HepG2 (cell line): ENCODE results near the gene CKAP2L. TPM values are rescaled to one million over a fixed set of nuclear protein-coding genes. Genes with fewer than 3 reads are reported as not detected.
A peak's percentile ranks its signal among the peaks of the same experiment; 100 is the strongest.

Source experiments
- CBX2 ChIP-seq, 2 experiments: fragments of 200-600 bp in 1 of 2; sonication (generic); formaldehyde crosslinking in 1 of 2; IDR thresholded peaks; 2 replicates each; pipeline versions ENCODE4 v1.7.0 to v1.8.1; 2018 to 2022; ENCODE audit warnings: low read depth in 2 of 2, low read length in 1 of 2, mild to moderate bottlenecking in 1 of 2, missing genetic modification reagents in 1 of 2
- EZH2 ChIP-seq: conservative IDR thresholded peaks from 2 replicates; pipeline ENCODE4 v1.6.1; 2012; ENCODE audit warnings: mild to moderate bottlenecking, low read depth, low read length, moderate library complexity
- GPN1 ChIP-seq: sonication (generic); formaldehyde crosslinking; IDR thresholded peaks from 2 replicates; pipeline ENCODE4 v1.5.1; 2020; ENCODE audit warnings: missing genetic modification reagents, borderline replicate concordance
- IKZF4 ChIP-seq: sonication (generic); formaldehyde crosslinking; IDR thresholded peaks from 2 replicates; pipeline ENCODE4 v1.5.1; 2020; ENCODE audit warnings: borderline replicate concordance, mild to moderate bottlenecking, low read depth, missing genetic modification reagents; ENCODE audit errors: not compliant biosample characterization
- NONO ChIP-seq, 2 experiments: fragments of 450-650 bp in 1 of 2; sonication (generic) in 1 of 2; formaldehyde crosslinking in 1 of 2; IDR thresholded peaks in 1 of 2; conservative IDR thresholded peaks in 1 of 2; 2 replicates each; pipeline versions ENCODE4 v1.6.1 to v1.8.0; 2017 to 2022; ENCODE audit warnings: mild to moderate bottlenecking in 1 of 2, missing genetic modification reagents in 1 of 2, moderate library complexity in 1 of 2
- SOX5 ChIP-seq: IDR thresholded peaks from 2 replicates; pipeline ENCODE4 v1.6.1; 2016; ENCODE audit warnings: borderline replicate concordance
- TAF1 ChIP-seq: sonication (generic); formaldehyde crosslinking; IDR thresholded peaks from 2 replicates; pipeline ENCODE4 v1.4.0; 2020; ENCODE audit warnings: missing genetic modification reagents
- TEAD3 ChIP-seq: optimal IDR thresholded peaks from 2 replicates; pipeline ENCODE3; 2016; ENCODE audit warnings: borderline replicate concordance
- THYN1 ChIP-seq: sonication (generic); formaldehyde crosslinking; IDR thresholded peaks from 2 replicates; pipeline ENCODE4 v1.8.1; 2023; ENCODE audit warnings: low read depth, mild to moderate bottlenecking, moderate library complexity, missing genetic modification reagents, borderline replicate concordance
- TOPORS ChIP-seq: sonication (generic); formaldehyde crosslinking; IDR thresholded peaks from 2 replicates; pipeline ENCODE4 v1.8.0; 2023; ENCODE audit warnings: mild to moderate bottlenecking, missing genetic modification reagents
- ZBTB4 ChIP-seq: sonication (generic); formaldehyde crosslinking; IDR thresholded peaks from 2 replicates; pipeline ENCODE4 v1.4.0; 2020; ENCODE audit warnings: missing genetic modification reagents, mild to moderate bottlenecking, borderline replicate concordance
- ZNF224 ChIP-seq: sonication (generic); formaldehyde crosslinking; IDR thresholded peaks from 2 replicates; pipeline ENCODE4 v1.5.0; 2020; ENCODE audit warnings: mild to moderate bottlenecking, missing genetic modification reagents
- ZNF496 ChIP-seq: sonication (generic); formaldehyde crosslinking; IDR thresholded peaks from 2 replicates; pipeline ENCODE4 v1.8.1; 2023; ENCODE audit warnings: mild to moderate bottlenecking, moderate library complexity, missing genetic modification reagents; ENCODE audit not compliant: insufficient replicate concordance
- ZNF616 ChIP-seq: sonication (generic); formaldehyde crosslinking; IDR thresholded peaks from 2 replicates; pipeline ENCODE4 v1.5.0; 2020; ENCODE audit warnings: low read depth, mild to moderate bottlenecking, missing genetic modification reagents
- ZNF691 ChIP-seq: sonication (generic); formaldehyde crosslinking; IDR thresholded peaks from 2 replicates; pipeline ENCODE4 v1.4.0; 2020; ENCODE audit warnings: missing genetic modification reagents, low read depth, mild to moderate bottlenecking, borderline replicate concordance
- ZNF850 ChIP-seq: sonication (generic); formaldehyde crosslinking; conservative IDR thresholded peaks from 2 replicates; pipeline ENCODE4 v1.9.0; 2021; ENCODE audit warnings: mild to moderate bottlenecking, missing genetic modification reagents
- ZNF891 ChIP-seq: sonication (generic); formaldehyde crosslinking; IDR thresholded peaks from 2 replicates; pipeline ENCODE4 v1.5.0; 2020; ENCODE audit warnings: mild to moderate bottlenecking, missing genetic modification reagents
- ZSCAN21 ChIP-seq: sonication (generic); formaldehyde crosslinking; IDR thresholded peaks from 2 replicates; pipeline ENCODE4 v1.8.0; 2022; ENCODE audit warnings: mild to moderate bottlenecking, missing genetic modification reagents, moderate library complexity, borderline replicate concordance
- polyA plus RNA-seq, 8 experiments: library from polyadenylated mRNA; depleted of rRNA in 3 of 8; stranded (reverse) in 7 of 8; unstranded in 1 of 8; fragments of >200 nt; fragmentation: Illumina TruSeq in 4 of 8; extraction: Trizol in 4 of 8; gene quantifications; 2 replicates each; pipeline versions ENCODE4 v1.2.1 to v1.2.3, GENCODE V29; 2011 to 2016; ENCODE audit warnings: low read depth in 4 of 8, missing spikeins in 1 of 8, mixed read lengths in 1 of 8; ENCODE audit not compliant: insufficient read depth in 1 of 8
- total RNA-seq, 5 experiments: library from RNA; depleted of rRNA; stranded (reverse); fragments of >200 nt; fragmentation: Illumina TruSeq; extraction: Trizol; gene quantifications; 2 replicates each; pipeline ENCODE4 v1.2.3, GENCODE V29; 2016; ENCODE audit warnings: low read depth in 1 of 5
- TF ChIP-seq, protein P1 (sequence below): IDR thresholded peaks from 2 replicates; pipeline ENCODE4 v1.6.1; 2018; ENCODE audit warnings: missing genetic modification reagents
- TF ChIP-seq, protein P2 (sequence below): sonication (generic); formaldehyde crosslinking; IDR thresholded peaks from 2 replicates; pipeline ENCODE4 v1.8.1; 2023; ENCODE audit warnings: mild to moderate bottlenecking, inconsistent platforms, moderate library complexity, missing genetic modification reagents, borderline replicate concordance

CKAP2L gene
- total and polyA plus RNA-seq, 2 of the 13 experiments (the other 11 are each of a cell fraction or from before 2014, with no cell fraction given), result 7.1 to 9.5 TPM

GRCh38 chr2:112764071-112765044 is at the start of gene CKAP2L (continued):
- TF ChIP-seq ZNF496 (CRISPR knock-in tag) (no peak), NONO (IDR thresholded peaks at IDR 0.05) (no peak), NONO (CRISPR knock-in tag; conservative IDR thresholded peaks at IDR 0.05) (peak; percentile 66), TAF1 (CRISPR knock-in tag) (peak; percentile 37; the same call in 1 of the 2 replicates), ZNF224 (CRISPR knock-in tag) (no peak), SOX5 (CRISPR knock-in tag) (no peak), ZNF691 (CRISPR knock-in tag) (no peak), IKZF4 (no peak), ZBTB4 (no peak), ZNF850 (CRISPR knock-in tag) (no peak), ZSCAN21 (CRISPR knock-in tag) (peak; percentile 99), EZH2 (no peak), ZNF616 (CRISPR knock-in tag) (no peak), GPN1 (CRISPR knock-in tag) (no peak), ZNF891 (CRISPR knock-in tag) (peak; percentile 84), CBX2 (IDR thresholded peaks at IDR 0.05; ENCODE audit: low read depth, low read length) (no peak), CBX2 (CRISPR knock-in tag; IDR thresholded peaks at IDR 0.05; ENCODE audit: low read depth) (no peak), THYN1 (CRISPR knock-in tag) (peak; percentile 65; the same call in 1 of the 2 replicates), TEAD3 (CRISPR knock-in tag) (no peak), TOPORS (CRISPR knock-in tag) (peak; percentile 97)
- TF ChIP-seq, protein P1, sequence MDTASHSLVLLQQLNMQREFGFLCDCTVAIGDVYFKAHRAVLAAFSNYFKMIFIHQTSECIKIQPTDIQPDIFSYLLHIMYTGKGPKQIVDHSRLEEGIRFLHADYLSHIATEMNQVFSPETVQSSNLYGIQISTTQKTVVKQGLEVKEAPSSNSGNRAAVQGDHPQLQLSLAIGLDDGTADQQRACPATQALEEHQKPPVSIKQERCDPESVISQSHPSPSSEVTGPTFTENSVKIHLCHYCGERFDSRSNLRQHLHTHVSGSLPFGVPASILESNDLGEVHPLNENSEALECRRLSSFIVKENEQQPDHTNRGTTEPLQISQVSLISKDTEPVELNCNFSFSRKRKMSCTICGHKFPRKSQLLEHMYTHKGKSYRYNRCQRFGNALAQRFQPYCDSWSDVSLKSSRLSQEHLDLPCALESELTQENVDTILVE, result no peak
- TF ChIP-seq, protein P2, sequence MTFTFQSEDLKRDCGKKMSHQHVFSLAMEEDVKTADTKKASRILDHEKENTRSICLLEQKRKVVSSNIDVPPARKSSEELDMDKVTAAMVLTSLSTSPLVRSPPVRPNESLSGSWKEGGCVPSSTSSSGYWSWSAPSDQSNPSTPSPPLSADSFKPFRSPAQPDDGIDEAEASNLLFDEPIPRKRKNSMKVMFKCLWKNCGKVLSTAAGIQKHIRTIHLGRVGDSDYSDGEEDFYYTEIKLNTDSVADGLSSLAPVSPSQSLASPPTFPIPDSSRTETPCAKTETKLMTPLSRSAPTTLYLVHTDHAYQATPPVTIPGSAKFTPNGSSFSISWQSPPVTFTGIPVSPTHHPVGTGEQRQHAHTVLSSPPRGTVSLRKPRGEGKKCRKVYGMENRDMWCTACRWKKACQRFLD (CRISPR knock-in tag), result peak; percentile 70; the same call in 1 of the 2 replicates
